Ishikawa (cell line): Measurements from ENCODE around the gene CLEC4A.

Experiments used
- CEBPB ChIP-seq: IDR thresholded peaks from 2 replicates; pipeline ENCODE4 v1.6.1; 2012
- CREB1 ChIP-seq: IDR thresholded peaks from 2 replicates; pipeline ENCODE4 v1.6.1; 2012; ENCODE audit warnings: low read depth
- EGR1 ChIP-seq: IDR thresholded peaks from 2 replicates; pipeline ENCODE4 v1.6.1; 2012
- EP300 ChIP-seq: IDR thresholded peaks from 2 replicates; pipeline ENCODE4 v1.6.1; 2012; ENCODE audit warnings: borderline replicate concordance
- NFIC ChIP-seq: IDR thresholded peaks from 2 replicates; pipeline ENCODE4 v1.6.1; 2012
- RAD21 ChIP-seq: IDR thresholded peaks from 2 replicates; pipeline ENCODE4 v1.6.1; 2012; ENCODE audit warnings: low read depth
- TAF1 ChIP-seq: IDR thresholded peaks from 2 replicates; pipeline ENCODE4 v1.6.1; 2012; ENCODE audit warnings: low read depth, mild to moderate bottlenecking
- TEAD4 ChIP-seq: IDR thresholded peaks from 2 replicates; pipeline ENCODE4 v1.6.1; 2012
- TF ChIP-seq, protein P1 (sequence below): IDR thresholded peaks from 2 replicates; pipeline ENCODE4 v1.6.1; 2012; ENCODE audit warnings: low read depth, mild to moderate bottlenecking
- TF ChIP-seq, protein P2 (sequence below): IDR thresholded peaks from 2 replicates; pipeline ENCODE4 v1.6.1; 2012

DNA sequence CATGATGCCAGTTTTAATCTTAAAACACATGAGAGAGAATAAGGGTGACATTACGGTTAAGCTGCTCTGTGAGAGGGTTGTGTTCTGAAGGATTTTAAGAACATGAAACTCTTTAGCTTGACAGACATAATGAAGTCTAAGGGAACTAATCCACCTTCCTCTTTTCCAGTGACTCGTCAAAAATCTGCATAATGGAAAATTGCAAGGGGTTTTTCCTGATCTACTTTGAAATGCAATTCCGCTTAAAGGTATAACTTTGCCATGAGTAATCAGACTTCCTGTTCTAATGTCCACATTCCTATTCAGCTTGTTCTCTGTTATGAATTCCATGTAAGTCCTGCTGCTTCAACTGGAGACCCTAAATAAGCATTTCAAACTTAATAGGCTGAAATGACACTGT, 33.4 kb downstream of the CLEC4A start, which contains the start of gene ZNF705A:
- TF ChIP-seq TAF1 (no peak), NFIC (no peak), TEAD4 (0 out of 2 replicates have a peak, but pooled peaks have one; percentile 7), CREB1 (no peak), RAD21 (no peak), CEBPB (no peak), EP300 (no peak), EGR1 (no peak)
- TF ChIP-seq, protein P1, sequence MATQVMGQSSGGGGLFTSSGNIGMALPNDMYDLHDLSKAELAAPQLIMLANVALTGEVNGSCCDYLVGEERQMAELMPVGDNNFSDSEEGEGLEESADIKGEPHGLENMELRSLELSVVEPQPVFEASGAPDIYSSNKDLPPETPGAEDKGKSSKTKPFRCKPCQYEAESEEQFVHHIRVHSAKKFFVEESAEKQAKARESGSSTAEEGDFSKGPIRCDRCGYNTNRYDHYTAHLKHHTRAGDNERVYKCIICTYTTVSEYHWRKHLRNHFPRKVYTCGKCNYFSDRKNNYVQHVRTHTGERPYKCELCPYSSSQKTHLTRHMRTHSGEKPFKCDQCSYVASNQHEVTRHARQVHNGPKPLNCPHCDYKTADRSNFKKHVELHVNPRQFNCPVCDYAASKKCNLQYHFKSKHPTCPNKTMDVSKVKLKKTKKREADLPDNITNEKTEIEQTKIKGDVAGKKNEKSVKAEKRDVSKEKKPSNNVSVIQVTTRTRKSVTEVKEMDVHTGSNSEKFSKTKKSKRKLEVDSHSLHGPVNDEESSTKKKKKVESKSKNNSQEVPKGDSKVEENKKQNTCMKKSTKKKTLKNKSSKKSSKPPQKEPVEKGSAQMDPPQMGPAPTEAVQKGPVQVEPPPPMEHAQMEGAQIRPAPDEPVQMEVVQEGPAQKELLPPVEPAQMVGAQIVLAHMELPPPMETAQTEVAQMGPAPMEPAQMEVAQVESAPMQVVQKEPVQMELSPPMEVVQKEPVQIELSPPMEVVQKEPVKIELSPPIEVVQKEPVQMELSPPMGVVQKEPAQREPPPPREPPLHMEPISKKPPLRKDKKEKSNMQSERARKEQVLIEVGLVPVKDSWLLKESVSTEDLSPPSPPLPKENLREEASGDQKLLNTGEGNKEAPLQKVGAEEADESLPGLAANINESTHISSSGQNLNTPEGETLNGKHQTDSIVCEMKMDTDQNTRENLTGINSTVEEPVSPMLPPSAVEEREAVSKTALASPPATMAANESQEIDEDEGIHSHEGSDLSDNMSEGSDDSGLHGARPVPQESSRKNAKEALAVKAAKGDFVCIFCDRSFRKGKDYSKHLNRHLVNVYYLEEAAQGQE, result no peak
- TF ChIP-seq, protein P2, sequence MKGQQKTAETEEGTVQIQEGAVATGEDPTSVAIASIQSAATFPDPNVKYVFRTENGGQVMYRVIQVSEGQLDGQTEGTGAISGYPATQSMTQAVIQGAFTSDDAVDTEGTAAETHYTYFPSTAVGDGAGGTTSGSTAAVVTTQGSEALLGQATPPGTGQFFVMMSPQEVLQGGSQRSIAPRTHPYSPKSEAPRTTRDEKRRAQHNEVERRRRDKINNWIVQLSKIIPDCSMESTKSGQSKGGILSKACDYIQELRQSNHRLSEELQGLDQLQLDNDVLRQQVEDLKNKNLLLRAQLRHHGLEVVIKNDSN, result no peak
